Ramos (cell line): Measurements from ENCODE around the gene MDFIC.

ENCODE experiments used
- in situ Hi-C: fragments of 300-500 bp; cut with MboI; formaldehyde crosslinking; loops from one replicate; pipeline ENCODE4 v1.14.3; 2022; ENCODE audit warnings: low sequenced_read_pairs; ENCODE audit not compliant: unreplicated experiment

MDFIC gene

DNA sequence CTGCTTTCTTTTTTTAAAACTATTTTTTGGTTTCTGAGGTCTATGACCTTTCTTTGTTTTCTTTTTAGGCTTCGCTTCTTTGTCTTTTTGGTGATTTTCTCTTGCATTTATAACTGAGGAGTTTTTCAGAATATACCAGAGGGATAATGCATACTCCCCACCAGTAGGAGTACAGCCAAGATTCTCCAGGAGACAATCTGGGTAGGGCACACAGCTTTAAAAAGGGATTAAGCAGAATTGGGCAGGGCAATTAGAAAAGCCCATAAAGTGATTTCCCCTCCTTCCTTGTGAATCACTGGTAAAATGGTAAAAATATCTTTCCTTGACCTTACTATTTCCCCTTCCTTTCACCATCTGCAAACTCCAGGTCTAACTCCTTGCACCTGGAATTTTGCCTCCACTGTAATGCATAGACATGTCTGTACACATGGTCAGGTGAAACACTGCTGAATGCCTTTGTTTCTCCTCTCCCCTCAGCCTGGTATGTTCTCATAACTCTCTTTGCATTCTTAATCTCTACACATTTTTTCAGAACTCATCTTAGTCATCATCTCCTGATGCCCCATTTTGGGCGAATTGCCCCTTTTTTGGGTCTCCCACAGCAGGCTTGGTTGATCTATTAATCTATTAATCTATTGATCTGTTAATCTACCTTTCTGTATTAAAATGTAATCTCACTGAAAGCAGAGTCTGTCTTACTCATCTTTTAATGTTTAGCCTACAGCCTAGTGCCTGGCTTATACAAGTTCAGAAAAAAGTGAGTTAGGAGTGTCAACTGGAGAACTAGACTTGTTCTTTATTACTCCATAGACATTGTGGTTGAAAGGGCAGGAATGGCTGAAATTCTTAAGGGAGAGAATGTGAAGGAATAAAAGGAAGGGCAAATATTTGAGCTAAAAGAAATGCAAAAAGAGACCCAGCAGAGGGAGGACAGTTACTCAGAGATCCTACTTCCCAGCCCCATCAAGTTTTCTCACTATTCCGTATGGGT is 64.6 kb downstream of the MDFIC start:
- in situ Hi-C loops: no loop called here

DNA sequence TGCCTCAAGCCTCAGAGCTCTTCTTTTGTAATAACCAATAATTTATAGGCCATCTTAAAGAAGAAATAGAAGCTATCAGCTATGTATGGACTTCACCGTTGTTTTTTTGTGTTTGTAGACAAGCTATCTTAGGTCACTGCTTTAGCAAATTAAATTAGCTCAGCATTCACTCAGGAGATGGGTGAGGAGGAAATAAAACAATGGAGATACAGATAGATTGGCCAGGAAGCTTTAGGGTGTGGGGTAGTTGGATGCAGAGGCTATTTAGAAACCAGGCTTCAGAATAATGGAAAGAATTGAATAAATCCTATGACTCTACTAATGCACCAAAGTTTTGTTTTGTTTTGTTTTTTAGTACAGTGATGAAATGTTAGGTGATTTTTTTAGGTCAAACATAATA is 66.1 kb downstream of the MDFIC start:
- in situ Hi-C loops: no loop called here

DNA sequence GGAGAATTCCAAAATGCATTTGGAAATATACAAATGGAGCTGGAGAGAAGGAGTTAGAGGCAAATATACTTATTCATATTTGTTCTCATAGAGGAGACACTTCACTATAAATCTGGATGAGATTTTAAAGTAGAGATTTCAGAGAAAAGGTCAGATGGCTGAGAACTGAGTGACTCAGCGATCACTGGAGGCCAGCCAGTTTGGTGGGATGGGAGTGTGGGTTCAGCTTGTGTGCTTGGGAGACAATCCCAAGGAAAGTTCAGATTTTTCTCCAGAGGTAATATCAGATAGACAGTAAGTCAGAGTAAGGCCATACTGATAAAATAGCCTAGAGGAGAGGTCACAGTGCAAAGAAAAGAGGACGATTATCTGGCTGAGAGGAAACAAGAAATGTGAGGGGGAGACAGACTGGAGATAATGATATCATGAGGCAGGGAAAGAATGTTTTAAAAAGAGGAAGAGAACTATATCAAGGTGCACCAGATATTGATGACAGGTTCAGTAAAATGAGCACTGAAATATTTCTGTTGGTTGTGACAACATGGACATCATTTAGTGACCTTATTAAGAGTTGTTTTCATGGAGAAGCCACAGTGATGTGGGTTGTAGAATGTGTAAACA is 67.0 kb downstream of the MDFIC start:
- in situ Hi-C loops: no loop called here

DNA sequence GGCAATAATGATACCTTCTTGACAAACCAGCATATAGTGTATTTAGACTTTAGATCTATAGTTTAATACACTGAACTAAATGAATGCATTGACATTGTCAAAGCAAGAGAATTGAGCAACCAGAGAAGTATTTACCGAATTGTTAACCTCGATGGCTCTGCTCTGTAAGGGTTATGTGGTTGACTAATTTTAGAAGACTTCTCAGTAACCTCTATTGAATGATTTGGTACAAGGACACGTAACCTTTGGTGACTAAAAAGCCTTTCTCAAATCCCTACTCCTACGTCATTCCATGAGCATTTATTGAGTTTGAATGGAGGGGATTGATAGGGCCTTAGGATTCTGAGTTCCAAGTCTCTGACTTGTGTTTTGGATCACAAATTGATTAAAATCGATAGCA is 67.6 kb downstream of the MDFIC start:
- in situ Hi-C loops: no loop called here

DNA sequence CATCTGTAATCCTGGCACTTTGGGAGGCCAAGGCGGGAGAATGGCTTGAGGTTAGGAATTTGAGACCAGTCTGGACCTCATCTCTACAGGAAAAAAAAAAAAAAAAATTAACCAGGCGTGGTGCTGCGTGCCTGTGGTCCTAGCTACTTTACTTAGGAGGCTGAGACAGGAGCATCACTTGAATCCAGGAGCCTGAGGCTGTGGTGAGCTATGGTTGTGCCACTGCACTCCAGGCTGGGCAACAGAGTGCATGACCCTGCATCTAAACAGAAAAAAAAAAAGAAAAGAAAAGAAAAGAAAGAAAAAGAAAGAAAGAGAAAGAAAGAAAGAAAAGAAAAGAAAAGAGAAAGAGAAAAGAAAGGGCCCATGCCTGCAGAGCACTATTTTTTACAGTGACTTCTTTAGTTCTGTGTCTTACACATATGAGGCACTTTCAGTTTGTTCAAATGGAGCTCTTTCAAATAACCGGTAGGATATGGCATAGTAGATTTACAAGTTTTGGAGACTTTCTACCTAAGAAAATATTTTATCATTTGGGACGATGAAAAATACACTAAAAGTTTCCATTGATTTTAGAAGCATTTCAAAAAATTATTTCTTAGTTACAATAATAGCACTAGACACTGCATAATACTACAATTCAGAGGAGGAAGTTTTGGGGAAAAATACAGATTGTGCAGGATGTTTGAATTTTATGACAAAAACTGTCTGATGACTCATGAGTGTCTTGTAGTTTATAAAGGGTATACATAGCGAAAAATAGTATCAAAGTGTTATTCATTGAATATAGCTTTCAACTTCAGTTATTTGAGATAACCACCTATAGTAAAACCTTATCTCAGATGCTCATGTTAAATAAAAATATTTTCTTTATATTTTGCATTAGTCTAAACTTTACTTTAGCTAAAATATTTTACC is 75.9 kb downstream of the MDFIC start:
- in situ Hi-C loops: no loop called here

DNA sequence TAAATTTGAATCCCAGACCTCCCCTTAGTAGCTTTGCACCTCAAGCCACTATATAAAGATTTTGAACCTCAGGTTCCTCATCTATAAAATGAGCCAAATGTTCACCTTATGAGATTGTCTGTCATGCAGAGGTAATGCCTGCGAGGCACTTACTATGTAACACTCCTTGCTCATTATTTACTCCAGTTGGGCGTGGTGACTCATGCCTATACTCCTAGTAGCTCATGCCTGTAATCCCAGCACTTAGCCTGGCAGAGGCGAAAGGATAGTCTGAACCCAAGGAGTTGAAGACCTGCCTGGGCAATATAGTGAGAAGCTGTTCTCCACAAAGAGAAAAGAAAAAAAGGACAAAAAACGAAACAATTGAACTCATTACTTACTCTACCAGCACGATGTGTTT is 82.2 kb downstream of the MDFIC start:
- in situ Hi-C loops: no loop called here

DNA sequence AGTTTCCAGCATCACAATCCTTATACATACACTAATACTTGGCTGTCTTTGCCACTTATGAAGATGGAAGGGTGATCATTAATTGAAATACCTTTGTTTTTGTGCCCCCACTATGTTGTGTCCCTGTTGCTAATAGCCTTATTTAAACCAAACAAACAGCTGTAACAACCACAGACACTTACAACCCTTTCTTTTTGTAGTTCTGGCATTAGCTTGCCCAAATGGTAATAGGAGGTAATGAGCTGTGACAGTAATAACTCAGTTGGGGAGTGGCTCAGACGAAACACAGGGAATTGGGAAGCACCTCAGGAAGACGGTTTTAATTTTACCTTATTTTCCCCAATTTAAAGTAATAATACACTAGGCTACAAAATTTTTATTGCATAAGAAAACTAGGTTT is 83.4 kb downstream of the MDFIC start:
- in situ Hi-C loops: no loop called here

DNA sequence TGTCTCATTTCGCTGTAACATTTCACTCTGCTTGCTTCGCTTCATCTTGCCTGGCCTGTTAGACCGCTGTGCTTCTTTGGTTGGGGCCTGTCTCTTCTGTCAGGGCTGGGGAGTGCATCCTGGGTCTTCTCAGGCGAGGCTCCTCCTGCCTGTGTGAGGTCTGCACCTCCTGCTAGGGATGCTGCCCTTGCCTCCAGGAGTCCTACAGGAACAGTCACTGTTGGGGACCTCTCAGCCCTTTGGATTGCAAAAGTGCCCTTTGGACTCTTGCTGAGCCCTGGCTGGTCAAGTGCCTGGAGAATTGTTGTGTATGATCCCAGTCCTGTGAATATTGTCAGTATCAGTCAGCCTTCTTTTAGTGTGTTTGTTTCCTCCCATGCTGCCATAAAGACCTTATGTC is 84.1 kb downstream of the MDFIC start:
- in situ Hi-C loops: no loop called here

DNA sequence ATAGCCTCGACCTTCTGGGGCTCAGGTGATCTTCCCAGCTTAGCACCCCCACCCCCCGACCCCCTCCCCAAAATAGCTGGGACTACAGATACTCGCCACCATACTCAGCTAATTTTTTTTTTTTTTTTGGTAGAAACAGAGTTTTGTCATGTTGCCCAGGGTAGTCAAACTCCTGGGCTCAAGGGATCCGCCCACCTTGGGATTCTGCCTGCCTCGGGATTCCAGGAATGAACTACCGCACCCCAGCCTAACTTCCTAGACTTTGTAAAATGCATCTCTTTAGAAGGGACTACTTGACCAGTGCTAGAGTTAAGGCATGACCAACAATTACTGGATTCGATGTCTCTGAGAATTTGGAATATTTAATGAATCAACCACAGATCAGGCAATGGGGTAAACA is 85.9 kb downstream of the MDFIC start:
- in situ Hi-C loops: no loop called here

DNA sequence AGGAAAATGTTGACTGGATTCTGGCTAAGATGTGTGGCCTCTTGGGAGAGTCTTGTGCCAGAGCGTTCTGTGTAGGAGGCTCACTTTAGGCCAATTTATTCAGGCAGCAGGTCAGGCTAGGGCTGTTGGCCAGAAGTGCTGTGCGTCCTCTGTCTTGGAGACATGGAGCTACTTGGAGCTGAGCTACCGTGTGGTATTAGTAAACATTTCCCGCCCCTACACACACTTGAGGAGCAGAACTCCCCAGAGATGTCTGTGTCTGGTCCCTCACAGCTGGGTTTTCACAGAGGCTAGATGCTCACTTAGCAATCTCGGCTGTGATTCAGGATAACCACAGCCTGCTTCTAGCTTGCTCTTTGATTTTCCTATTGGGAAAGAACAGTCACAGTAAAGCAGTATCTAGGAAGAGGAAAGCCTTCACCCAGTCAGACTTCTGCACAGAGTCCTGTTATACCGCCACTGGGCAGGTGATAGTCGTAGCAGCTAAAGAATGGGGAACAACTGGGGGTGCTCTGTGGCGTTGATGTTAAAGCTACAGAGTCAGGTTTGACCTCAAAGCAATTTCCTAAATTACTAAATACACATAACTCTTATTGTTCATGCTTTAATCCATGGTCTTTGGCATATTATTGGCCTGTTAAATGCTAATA is 86.7 kb downstream of the MDFIC start:
- in situ Hi-C loops: no loop called here

DNA sequence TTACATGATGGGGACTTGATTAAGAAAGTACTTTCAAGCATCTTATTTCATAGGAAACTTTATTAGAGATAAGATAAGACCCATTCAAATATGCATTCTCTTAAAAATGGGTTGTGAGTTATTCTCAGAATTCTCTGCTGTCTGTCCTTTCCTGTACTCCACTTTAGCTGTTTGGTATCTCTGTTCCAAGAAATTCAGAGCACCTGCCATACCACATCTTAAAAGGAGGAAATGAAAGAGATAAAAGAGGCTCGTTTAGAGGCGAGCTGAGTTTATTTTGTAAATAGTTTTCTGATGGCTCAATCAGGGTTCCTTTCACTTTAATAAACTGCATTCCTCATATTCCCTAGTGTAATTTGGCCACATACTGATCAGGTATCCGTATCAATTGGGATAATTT is 87.2 kb downstream of the MDFIC start:
- in situ Hi-C loops: no loop called here

DNA sequence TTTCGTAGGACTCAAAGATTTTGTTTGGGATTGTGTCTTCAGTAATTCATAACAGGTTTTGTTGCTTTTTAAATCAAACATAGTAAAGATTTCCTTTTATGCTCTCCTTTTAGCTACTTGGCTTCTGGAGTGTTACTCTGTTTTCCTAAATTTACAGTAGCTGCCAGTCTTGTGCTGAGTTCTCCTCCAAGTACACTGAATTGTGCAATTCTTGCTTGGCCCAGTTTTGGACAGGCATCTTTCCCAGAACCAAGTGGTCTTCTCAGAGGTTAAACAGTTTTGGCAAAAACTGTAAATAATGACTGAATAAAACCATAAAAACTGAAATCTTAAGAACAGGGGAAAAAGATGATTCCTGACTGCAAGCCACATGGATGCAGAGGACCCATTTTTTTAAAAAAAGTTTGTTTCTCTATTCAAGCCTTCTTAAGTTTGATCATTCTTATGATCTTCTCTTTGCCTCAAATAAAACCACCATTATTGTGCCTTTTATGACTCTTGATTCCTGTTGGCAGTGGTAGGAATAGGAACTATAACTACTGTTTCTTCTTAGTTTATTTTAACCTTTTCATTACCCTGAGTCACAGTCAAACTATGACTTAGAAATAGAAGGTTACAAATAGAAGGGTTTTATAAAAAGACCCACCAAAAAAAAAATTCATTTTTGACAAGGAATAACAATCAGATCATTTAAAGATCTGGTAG is 88.0 kb downstream of the MDFIC start:
- in situ Hi-C loops: no loop called here

DNA sequence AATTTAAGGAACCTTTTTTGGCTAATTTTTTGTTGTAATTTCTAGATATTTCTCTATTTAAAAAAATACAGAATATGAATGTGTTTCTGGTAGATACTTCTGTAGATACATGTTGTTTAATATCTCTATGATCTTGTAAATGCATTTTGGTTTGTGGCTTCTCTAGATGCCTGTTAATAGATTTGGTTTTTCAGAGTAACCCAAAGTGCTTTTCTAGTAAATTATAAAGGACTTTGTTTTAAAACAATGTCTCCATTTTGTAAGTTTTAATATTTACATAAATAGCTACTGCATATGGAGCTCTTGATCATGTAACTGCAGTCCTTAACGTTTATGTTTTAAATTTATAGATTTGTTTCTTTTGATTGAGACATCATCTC is 88.5 kb downstream of the MDFIC start:
- in situ Hi-C loops: no loop called here

DNA sequence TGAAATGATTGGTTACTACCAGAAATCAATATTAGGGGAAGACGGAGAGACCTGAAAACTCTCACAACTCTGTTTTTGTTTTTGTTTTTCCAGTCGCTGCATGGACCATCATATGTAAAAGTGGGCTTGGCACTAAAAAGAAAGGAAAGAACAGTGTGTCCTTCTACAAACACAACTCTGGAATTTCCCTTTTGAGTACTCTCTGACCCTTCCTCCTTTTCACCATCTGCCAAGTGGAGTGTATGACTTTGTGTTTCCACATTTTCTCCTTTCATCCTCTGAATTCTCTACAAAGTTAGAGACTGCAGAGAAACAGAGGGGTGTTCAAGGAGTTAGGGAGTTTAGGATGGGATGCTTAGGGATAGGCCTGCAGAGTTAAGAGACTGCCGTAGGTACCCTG is 92.0 kb downstream of the MDFIC start:
- in situ Hi-C loops: no loop called here

DNA sequence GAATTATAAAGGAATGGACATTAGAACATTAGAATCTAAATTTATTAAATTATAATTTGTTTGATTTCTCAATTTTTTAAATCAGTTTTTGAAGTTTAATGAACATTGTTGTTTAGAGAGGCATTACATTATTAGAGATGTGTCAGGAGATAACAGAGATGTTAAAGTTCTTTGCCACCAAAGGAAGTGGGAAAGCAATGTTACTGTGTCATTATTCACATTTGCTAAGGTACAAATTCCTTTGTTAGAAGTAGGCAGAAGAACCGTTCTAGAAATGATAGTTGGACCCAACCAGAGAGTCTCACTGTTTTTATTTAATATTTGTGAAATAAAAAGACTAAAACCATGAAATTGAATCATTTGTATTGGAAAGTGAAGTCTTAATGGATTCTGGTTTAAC is 92.9 kb downstream of the MDFIC start:
- in situ Hi-C loops: no loop called here

DNA sequence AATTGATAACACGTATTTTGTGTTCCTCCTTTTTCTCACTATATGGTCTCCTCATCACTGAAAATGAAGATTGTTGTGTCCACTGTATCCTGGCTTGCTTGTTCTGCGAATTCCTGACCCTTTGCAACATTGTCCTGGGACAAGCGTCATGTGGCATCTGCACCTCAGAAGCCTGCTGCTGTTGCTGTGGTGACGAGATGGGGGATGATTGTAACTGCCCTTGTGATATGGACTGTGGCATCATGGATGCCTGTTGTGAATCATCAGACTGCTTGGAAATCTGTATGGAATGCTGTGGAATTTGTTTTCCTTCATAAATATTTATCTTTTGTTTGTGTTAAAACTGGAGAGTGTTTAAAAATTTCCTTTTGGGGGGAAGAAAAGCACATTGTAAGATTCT is 93.7 kb downstream of the MDFIC start:
- in situ Hi-C loops: no loop called here

DNA sequence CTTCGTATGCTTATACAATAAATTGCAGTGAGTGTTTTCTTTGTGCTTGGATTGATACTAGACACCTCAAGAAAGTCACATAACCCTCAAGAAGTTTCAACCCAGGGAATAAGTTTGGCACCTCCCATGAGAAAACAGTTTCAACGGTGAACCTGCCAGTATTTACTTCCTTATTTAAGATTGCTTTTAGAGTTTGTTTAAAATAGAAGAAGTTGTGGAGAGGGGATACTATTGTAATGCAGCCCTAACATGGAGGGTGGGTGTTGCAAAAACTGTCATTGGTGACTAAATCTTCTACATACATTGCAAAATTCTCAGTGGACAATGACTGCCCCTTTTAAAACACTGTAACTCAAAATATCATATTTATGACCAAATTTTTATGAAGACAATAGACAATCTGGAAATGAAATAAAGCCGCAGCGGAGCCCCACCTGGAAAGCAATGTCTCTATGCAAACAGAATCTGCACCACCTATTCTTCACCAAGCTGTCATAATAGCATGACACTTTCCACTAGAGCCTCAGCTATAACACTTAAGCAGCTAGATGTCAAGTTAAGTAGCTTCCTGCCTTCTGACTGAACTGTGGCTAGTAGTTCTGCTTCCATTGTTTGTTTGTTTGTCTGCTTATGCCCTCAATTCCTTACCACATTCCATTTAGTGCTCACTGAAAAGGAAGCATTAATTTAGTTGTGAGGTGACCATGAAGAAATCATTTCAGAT is 98.2 kb downstream of the MDFIC start:
- in situ Hi-C loops: no loop called here

DNA sequence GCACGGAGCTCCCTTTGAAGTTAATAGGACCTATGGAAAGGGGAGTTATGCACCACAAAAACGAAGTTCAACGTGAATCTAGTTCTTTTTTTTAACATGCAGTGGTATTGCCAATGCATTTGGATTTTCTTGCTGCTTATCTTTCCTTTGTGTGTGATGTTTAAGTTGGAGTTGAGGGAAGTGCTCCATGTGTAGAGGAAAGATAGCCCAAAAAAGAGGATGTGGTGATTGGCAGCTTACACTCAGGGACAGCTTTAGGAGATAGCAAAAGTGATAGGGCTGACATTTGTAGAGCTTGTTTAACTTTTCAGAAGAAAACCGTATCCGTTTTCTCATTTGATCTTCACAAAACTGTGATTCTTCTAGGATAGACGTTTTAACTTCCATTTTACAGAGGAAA is 101.3 kb downstream of the MDFIC start:
- in situ Hi-C loops: no loop called here

DNA sequence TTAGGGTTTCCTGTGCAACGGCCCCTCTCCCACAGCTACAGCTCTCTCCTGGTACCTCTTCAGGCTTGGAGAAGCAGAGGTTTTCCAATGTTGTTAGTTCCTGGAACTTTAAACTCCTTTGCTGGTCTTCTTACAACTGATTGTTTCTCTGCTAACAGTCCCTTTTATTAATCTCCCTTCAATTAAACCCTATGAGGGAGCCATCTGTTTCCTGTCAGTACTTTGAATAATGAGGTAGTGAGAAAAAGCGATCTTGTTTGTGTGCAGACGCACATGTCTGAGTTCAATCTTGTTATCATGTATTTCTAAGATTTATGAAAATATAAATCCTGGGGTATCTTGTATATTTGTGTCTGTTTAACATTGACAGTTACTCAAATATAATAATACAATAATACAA is 102.4 kb downstream of the MDFIC start:
- in situ Hi-C loops: no loop called here
